Fibroblast of lung (primary cell): Measurements from ENCODE around the gene GRAMD2B.

Source experiments
- EZH2 ChIP-seq: IDR thresholded peaks from 2 replicates; pipeline ENCODE4 v1.5.1; 2012; ENCODE audit warnings: low read length, control low read depth, mild to moderate bottlenecking; ENCODE audit errors: missing control alignments
- TF ChIP-seq, protein P1 (sequence below), 2 donors: IDR thresholded peaks in 1 of 2; conservative IDR thresholded peaks in 1 of 2; 1 replicate in 1 of 2; 2 replicates in 1 of 2; pipeline ENCODE4 v1.5.1; 2011 to 2012; ENCODE audit warnings: low read length in 2 of 2, control low read depth in 1 of 2, inconsistent platforms in 1 of 2, low read depth in 1 of 2, mild to moderate bottlenecking in 1 of 2

GRCh38 chr5:126377424-126377823, 45.8 kb upstream of the GRAMD2B start:
- TF ChIP-seq, protein P1, sequence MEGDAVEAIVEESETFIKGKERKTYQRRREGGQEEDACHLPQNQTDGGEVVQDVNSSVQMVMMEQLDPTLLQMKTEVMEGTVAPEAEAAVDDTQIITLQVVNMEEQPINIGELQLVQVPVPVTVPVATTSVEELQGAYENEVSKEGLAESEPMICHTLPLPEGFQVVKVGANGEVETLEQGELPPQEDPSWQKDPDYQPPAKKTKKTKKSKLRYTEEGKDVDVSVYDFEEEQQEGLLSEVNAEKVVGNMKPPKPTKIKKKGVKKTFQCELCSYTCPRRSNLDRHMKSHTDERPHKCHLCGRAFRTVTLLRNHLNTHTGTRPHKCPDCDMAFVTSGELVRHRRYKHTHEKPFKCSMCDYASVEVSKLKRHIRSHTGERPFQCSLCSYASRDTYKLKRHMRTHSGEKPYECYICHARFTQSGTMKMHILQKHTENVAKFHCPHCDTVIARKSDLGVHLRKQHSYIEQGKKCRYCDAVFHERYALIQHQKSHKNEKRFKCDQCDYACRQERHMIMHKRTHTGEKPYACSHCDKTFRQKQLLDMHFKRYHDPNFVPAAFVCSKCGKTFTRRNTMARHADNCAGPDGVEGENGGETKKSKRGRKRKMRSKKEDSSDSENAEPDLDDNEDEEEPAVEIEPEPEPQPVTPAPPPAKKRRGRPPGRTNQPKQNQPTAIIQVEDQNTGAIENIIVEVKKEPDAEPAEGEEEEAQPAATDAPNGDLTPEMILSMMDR (conservative IDR thresholded peaks at IDR 0.05 in 1 of 2, IDR thresholded peaks at IDR 0.05 in 1 of 2; ENCODE audit: low read depth in 1 of 2, low read length in 2 of 2) = no peak
- TF ChIP-seq EZH2 = no peak
